ENCODE data around the gene HNRNPM. TPM values are rescaled to one million over a fixed set of nuclear protein-coding genes. Genes with fewer than 3 reads are reported as not detected.

The HNRNPM gene
- total RNA-seq, 1 experiment from 2014 or later, result 68.3 TPM

Other genes with a start within 250 kb of the HNRNPM start
- gene CERS4, start 235.6 kb upstream of the HNRNPM start, total RNA-seq (2014; rRNA removed; shearing (Covaris generic)), result 2.1 and 3.6 TPM in 2 replicates
- 207 and 214 TPM in 2 replicates for gene CD320, start 136.6 kb upstream of the HNRNPM start, total RNA-seq (2014; rRNA removed; shearing (Covaris generic))
- 51.6 and 63.0 TPM in 2 replicates for gene NDUFA7, start 123.6 kb upstream of the HNRNPM start, total RNA-seq (2014; rRNA removed; shearing (Covaris generic))
- 179 and 238 TPM in 2 replicates for gene RPS28, start 123.5 kb upstream of the HNRNPM start, total RNA-seq (2014; rRNA removed; shearing (Covaris generic))
- 0.74 TPM in 1 of 2 replicates, not detected in the other for gene KANK3, start 101.7 kb upstream of the HNRNPM start, total RNA-seq (2014; rRNA removed; shearing (Covaris generic))
- 0.27 and 0.91 TPM in 2 replicates for gene ANGPTL4, start 80.8 kb upstream of the HNRNPM start, total RNA-seq (2014; rRNA removed; shearing (Covaris generic))
- 10.8 and 16.5 TPM in 2 replicates for gene RAB11B, start 54.6 kb upstream of the HNRNPM start, total RNA-seq (2014; rRNA removed; shearing (Covaris generic))
- 30.5 and 43.3 TPM in 2 replicates for gene MARCHF2, start 31.7 kb upstream of the HNRNPM start, total RNA-seq (2014; rRNA removed; shearing (Covaris generic))
- gene PRAM1, start 57.7 kb downstream of the HNRNPM start, total RNA-seq (2014; rRNA removed; shearing (Covaris generic)), result not detected in 2 replicates
- gene ZNF414, start 69.2 kb downstream of the HNRNPM start, total RNA-seq (2014; rRNA removed; shearing (Covaris generic)), result 4.5 and 6.3 TPM in 2 replicates
- gene MYO1F, start 132.5 kb downstream of the HNRNPM start, total RNA-seq (2014; rRNA removed; shearing (Covaris generic)), result 0.15 and 0.25 TPM in 2 replicates
- gene ADAMTS10, start 165.7 kb downstream of the HNRNPM start, total RNA-seq (2014; rRNA removed; shearing (Covaris generic)), result 3.4 and 5.4 TPM in 2 replicates
- gene NFILZ, start 185.7 kb downstream of the HNRNPM start, total RNA-seq (2014; rRNA removed; shearing (Covaris generic)), result not detected in 2 replicates